ENCODE data around the gene PRKCE.
A peak's percentile ranks its signal among the peaks of the same experiment; 100 is the strongest.

PRKCE gene

GRCh38 chr2:45814951-45815621 is 163.6 kb downstream of the PRKCE start:
- Histone ChIP-seq H3K36me3 (replicated peaks) (no peaks in the 10 kb centered on the region), H3K27ac (no peak overlapping the region), H3K27me3 (replicated peaks) (no peaks in the 10 kb centered on the region), H3K4me3 (ENCODE audit: low read depth, low read length) (no peak overlapping the region)
- DNase-seq, result no peak
- in situ Hi-C loops (cut with HindIII; ENCODE audit: low pct_ligation_motif_present, low sequenced_read_pairs), result no loop called here
- TF ChIP-seq, protein P1, sequence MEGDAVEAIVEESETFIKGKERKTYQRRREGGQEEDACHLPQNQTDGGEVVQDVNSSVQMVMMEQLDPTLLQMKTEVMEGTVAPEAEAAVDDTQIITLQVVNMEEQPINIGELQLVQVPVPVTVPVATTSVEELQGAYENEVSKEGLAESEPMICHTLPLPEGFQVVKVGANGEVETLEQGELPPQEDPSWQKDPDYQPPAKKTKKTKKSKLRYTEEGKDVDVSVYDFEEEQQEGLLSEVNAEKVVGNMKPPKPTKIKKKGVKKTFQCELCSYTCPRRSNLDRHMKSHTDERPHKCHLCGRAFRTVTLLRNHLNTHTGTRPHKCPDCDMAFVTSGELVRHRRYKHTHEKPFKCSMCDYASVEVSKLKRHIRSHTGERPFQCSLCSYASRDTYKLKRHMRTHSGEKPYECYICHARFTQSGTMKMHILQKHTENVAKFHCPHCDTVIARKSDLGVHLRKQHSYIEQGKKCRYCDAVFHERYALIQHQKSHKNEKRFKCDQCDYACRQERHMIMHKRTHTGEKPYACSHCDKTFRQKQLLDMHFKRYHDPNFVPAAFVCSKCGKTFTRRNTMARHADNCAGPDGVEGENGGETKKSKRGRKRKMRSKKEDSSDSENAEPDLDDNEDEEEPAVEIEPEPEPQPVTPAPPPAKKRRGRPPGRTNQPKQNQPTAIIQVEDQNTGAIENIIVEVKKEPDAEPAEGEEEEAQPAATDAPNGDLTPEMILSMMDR (IDR thresholded peaks at IDR 0.05; ENCODE audit: low read depth, low read length, missing control alignments), result no peak

GRCh38 chr2:45816272-45816671 is 164.8 kb downstream of the PRKCE start:
- Histone ChIP-seq H3K4me3 (ENCODE audit: low read depth, low read length) (no peak overlapping the region), H3K36me3 (replicated peaks) (no peaks in the 10 kb centered on the region), H3K27ac (no peak overlapping the region), H3K27me3 (replicated peaks) (no peaks in the 10 kb centered on the region)
- TF ChIP-seq, protein P1 (IDR thresholded peaks at IDR 0.05; ENCODE audit: low read depth, low read length, missing control alignments), result no peak
- no peak for DNase-seq
- in situ Hi-C loops (cut with HindIII; ENCODE audit: low pct_ligation_motif_present, low sequenced_read_pairs), result no loop called here

GRCh38 chr2:45818591-45818990 is 167.1 kb downstream of the PRKCE start:
- Histone ChIP-seq H3K27ac (no peak overlapping the region), H3K27me3 (replicated peaks) (no peaks in the 10 kb centered on the region), H3K36me3 (replicated peaks) (no peaks in the 10 kb centered on the region), H3K4me3 (ENCODE audit: low read depth, low read length) (no peak overlapping the region)
- DNase-seq, result no peak
- TF ChIP-seq, protein P1 (IDR thresholded peaks at IDR 0.05; ENCODE audit: low read depth, low read length, missing control alignments), result no peak
- in situ Hi-C loops (cut with HindIII; ENCODE audit: low pct_ligation_motif_present, low sequenced_read_pairs), result no loop called here

- H3K27me3 ChIP-seq (replicated peaks), result no peaks in the 10 kb centered on the region
- H3K4me3 ChIP-seq (ENCODE audit: low read depth, low read length), result no peak overlapping the region
- no peaks in the 10 kb centered on the region for H3K36me3 ChIP-seq (replicated peaks)
- in situ Hi-C loops (cut with HindIII; ENCODE audit: low pct_ligation_motif_present, low sequenced_read_pairs), result no loop called here
- no peak overlapping the region for H3K27ac ChIP-seq
- no peak for DNase-seq
- TF ChIP-seq, protein P1 (IDR thresholded peaks at IDR 0.05; ENCODE audit: low read depth, low read length, missing control alignments), result no peak
Observed at GRCh38 chr2:45820048-45820447, 168.6 kb downstream of the PRKCE start.

- TF ChIP-seq, protein P1 (IDR thresholded peaks at IDR 0.05; ENCODE audit: low read depth, low read length, missing control alignments), result no peak
- Histone ChIP-seq H3K27ac (no peak overlapping the region), H3K36me3 (replicated peaks) (no peaks in the 10 kb centered on the region), H3K27me3 (replicated peaks) (no peaks in the 10 kb centered on the region), H3K4me3 (ENCODE audit: low read depth, low read length) (no peak overlapping the region)
- in situ Hi-C loops (cut with HindIII; ENCODE audit: low pct_ligation_motif_present, low sequenced_read_pairs), result no loop called here
- DNase-seq, result peak; percentile 70
Observed at GRCh38 chr2:45821558-45822271, 170.2 kb downstream of the PRKCE start.
